ENCODE measurements around the gene ABCC5.

Gene ABCC5

GRCh38 chr3:183895296-183895695 lies 122.4 kb downstream of the ABCC5 start:
- TF ChIP-seq ZNF274 (IDR thresholded peaks at IDR 0.05; ENCODE audit: low read depth, low read length) (no peak), YY1 (IDR thresholded peaks at IDR 0.05; ENCODE audit: insufficient read depth, insufficient read length) (no peak), SUZ12 (IDR thresholded peaks at IDR 0.05; ENCODE audit: extremely low read depth, insufficient read depth, insufficient read length) (no peak)
- peaks cover 3% of the 10 kb centered on the region for H3K4me1 ChIP-seq (ENCODE audit: insufficient read depth, insufficient read length)

GRCh38 chr3:183892610-183893214 lies 125.0 kb downstream of the ABCC5 start:
- Histone ChIP-seq H3K4me1 (ENCODE audit: insufficient read depth, insufficient read length) (peaks cover 2% of the 10 kb centered on the region), H3K9ac (ENCODE audit: insufficient read length, low read depth) (no peak overlapping the region), H3K36me3 (ENCODE audit: insufficient read depth, insufficient read length, low read length) (no peaks in the 10 kb centered on the region), H3K9me3 (ENCODE audit: insufficient read depth, low read length) (no peaks in the 10 kb centered on the region), H3K4me3 (ENCODE audit: insufficient read length, low read depth) (no peak overlapping the region), H3K27me3 (ENCODE audit: insufficient read depth, insufficient read length) (peaks cover 4% of the 10 kb centered on the region)
- TF ChIP-seq ZNF274 (IDR thresholded peaks at IDR 0.05; ENCODE audit: low read depth, low read length) (no peak), YY1 (IDR thresholded peaks at IDR 0.05; ENCODE audit: insufficient read depth, insufficient read length) (no peak)
- no peak for DNase-seq (ENCODE audit: low read depth, low spot score)

More at GRCh38 chr3:183895296-183895695, 122.4 kb downstream of the ABCC5 start:
- no peaks in the 10 kb centered on the region for H3K27me3 ChIP-seq (ENCODE audit: insufficient read depth, insufficient read length)
- no peaks in the 10 kb centered on the region for H3K36me3 ChIP-seq (ENCODE audit: insufficient read depth, insufficient read length, low read length)
- no peak overlapping the region for H3K4me3 ChIP-seq (ENCODE audit: insufficient read length, low read depth)
- DNase-seq (ENCODE audit: low read depth, low spot score): peak; percentile 32
- H3K9me3 ChIP-seq (ENCODE audit: insufficient read depth, low read length): no peaks in the 10 kb centered on the region
- no peak overlapping the region for H3K9ac ChIP-seq (ENCODE audit: insufficient read length, low read depth)

GRCh38 chr3:183885766-183886165 lies 131.9 kb downstream of the ABCC5 start:
- no peaks in the 10 kb centered on the region for H3K9me3 ChIP-seq (ENCODE audit: insufficient read depth, low read length)
- TF ChIP-seq ZNF274 (IDR thresholded peaks at IDR 0.05; ENCODE audit: low read depth, low read length): no peak
- TF ChIP-seq SUZ12 (IDR thresholded peaks at IDR 0.05; ENCODE audit: extremely low read depth, insufficient read depth, insufficient read length): no peak
- TF ChIP-seq YY1 (IDR thresholded peaks at IDR 0.05; ENCODE audit: insufficient read depth, insufficient read length): no peak
- peaks cover 4% of the 10 kb centered on the region for H3K36me3 ChIP-seq (ENCODE audit: insufficient read depth, insufficient read length, low read length)
- H3K4me1 ChIP-seq (ENCODE audit: insufficient read depth, insufficient read length): no peaks in the 10 kb centered on the region
- H3K9ac ChIP-seq (ENCODE audit: insufficient read length, low read depth): no peak overlapping the region
- H3K27me3 ChIP-seq (ENCODE audit: insufficient read depth, insufficient read length): peaks cover 5% of the 10 kb centered on the region
- no peak for DNase-seq (ENCODE audit: low read depth, low spot score)
- H3K4me3 ChIP-seq (ENCODE audit: insufficient read length, low read depth): no peak overlapping the region

DNA sequence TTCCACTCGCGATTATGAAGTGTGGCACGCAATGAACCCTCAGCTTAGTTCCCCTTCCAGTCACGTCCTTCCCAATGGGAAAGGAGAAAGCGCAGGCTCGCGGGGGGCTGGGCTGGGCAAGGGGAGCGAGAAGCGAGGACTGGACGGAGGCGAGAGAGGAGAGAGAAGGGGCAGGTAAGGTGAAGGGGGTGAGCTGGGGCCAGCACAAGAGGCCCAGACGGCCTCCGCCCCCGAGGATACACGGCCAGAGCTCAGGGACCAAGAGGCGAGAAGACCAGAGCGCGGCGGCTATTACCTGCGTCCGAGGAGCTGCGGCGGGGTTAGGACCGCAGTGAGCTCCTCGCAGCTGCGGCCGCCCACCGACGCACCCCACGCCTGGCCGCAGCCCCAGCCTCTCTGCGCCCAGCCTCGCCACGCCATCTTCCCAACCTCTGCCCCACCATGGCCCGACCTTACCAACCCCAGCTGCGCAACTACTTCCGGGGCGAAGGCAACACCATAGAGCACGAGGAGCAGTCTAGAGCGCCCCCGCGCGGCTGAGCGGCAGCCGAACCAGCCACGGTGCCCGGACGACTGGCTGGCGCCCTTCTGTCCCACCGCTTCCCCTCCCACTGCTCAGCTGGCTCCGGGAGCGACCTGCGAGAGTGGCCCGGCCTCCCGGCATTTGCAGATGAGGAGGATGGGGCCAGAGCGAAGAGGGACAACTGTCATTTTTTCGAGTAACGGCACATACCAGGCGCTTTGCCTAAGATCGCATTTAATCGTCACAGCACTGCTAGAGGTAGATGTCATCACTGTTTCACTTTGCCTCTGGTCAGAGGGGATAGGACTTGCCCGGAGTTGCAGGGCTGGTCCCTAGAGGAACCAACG lies 133.0 kb downstream of the ABCC5 start, which contains the start of gene PARL:
Gene PARL, minus strand, starts transcription at position 454 of the 870 bp plus-strand sequence. Its CDS starts 34 bp downstream, at position 420.
- H3K4me3 ChIP-seq (ENCODE audit: insufficient read length, low read depth): peak within 1 kb of the TSS; percentile 95
- no peaks in the 10 kb centered on the region for H3K9me3 ChIP-seq (ENCODE audit: insufficient read depth, low read length)
- TF ChIP-seq ZNF274 (IDR thresholded peaks at IDR 0.05; ENCODE audit: low read depth, low read length): no peak
- TF ChIP-seq YY1 (IDR thresholded peaks at IDR 0.05; ENCODE audit: insufficient read depth, insufficient read length): peak; percentile 74
- H3K36me3 ChIP-seq (ENCODE audit: insufficient read depth, insufficient read length, low read length): peaks cover 13% of the 10 kb centered on the region
- H3K27me3 ChIP-seq (ENCODE audit: insufficient read depth, insufficient read length): peaks cover 5% of the 10 kb centered on the region
- H3K9ac ChIP-seq (ENCODE audit: insufficient read length, low read depth): peak within 1 kb of the TSS; percentile 99
- DNase-seq (ENCODE audit: low read depth, low spot score): peak; percentile 89
- H3K4me1 ChIP-seq (ENCODE audit: insufficient read depth, insufficient read length): no peaks in the 10 kb centered on the region

- H3K4me1 ChIP-seq (ENCODE audit: insufficient read depth, insufficient read length): no peaks in the 10 kb centered on the region
- H3K9me3 ChIP-seq (ENCODE audit: insufficient read depth, low read length): no peaks in the 10 kb centered on the region
- H3K36me3 ChIP-seq (ENCODE audit: insufficient read depth, insufficient read length, low read length): peaks cover 14% of the 10 kb centered on the region
- DNase-seq (ENCODE audit: low read depth, low spot score): no peak
- peak overlapping the region; percentile 95 for H3K4me3 ChIP-seq (ENCODE audit: insufficient read length, low read depth)
- peak overlapping the region; percentile 99 for H3K9ac ChIP-seq (ENCODE audit: insufficient read length, low read depth)
- peaks cover 5% of the 10 kb centered on the region for H3K27me3 ChIP-seq (ENCODE audit: insufficient read depth, insufficient read length)
- TF ChIP-seq SUZ12 (IDR thresholded peaks at IDR 0.05; ENCODE audit: extremely low read depth, insufficient read depth, insufficient read length) (no peak), ZNF274 (IDR thresholded peaks at IDR 0.05; ENCODE audit: low read depth, low read length) (no peak), YY1 (IDR thresholded peaks at IDR 0.05; ENCODE audit: insufficient read depth, insufficient read length) (no peak)
These were observed 133.6 kb downstream of the ABCC5 start for GRCh38 chr3:183884097-183884426.

GRCh38 chr3:183883291-183884096 lies 134.2 kb downstream of the ABCC5 start:
- Histone ChIP-seq H3K27me3 (ENCODE audit: insufficient read depth, insufficient read length) (peaks cover 5% of the 10 kb centered on the region), H3K4me3 (ENCODE audit: insufficient read length, low read depth) (peak overlapping the region; percentile 95), H3K9ac (ENCODE audit: insufficient read length, low read depth) (peak overlapping the region; percentile 99), H3K9me3 (ENCODE audit: insufficient read depth, low read length) (no peaks in the 10 kb centered on the region), H3K4me1 (ENCODE audit: insufficient read depth, insufficient read length) (no peaks in the 10 kb centered on the region), H3K36me3 (ENCODE audit: insufficient read depth, insufficient read length, low read length) (peaks cover 19% of the 10 kb centered on the region)
- no peak for DNase-seq (ENCODE audit: low read depth, low spot score)
- TF ChIP-seq ZNF274 (IDR thresholded peaks at IDR 0.05; ENCODE audit: low read depth, low read length) (no peak), YY1 (IDR thresholded peaks at IDR 0.05; ENCODE audit: insufficient read depth, insufficient read length) (no peak), SUZ12 (IDR thresholded peaks at IDR 0.05; ENCODE audit: extremely low read depth, insufficient read depth, insufficient read length) (no peak)

DNA sequence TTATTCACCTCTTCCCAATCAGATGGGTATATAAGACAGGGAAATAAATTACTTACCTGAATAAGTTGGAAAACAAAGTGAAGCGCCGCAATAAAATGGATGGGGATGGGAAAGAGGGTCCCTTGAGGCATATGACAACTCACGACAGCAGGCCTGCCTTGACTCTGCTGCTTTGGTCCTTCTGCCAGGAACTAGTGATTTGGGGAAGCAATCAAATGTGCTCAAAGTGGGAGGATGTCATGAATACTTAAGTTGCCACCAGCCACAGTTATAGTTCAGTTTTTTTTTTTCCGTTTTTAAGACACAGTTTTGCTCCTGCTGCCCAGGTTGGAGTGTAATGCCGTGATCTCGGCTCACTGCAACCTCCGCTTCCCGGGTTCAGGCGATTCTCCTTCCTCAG lies 137.6 kb downstream of the ABCC5 start:
- no peak overlapping the region for H3K4me3 ChIP-seq (ENCODE audit: insufficient read length, low read depth)
- H3K36me3 ChIP-seq (ENCODE audit: insufficient read depth, insufficient read length, low read length): peaks cover 36% of the 10 kb centered on the region
- H3K4me1 ChIP-seq (ENCODE audit: insufficient read depth, insufficient read length): no peaks in the 10 kb centered on the region
- no peak overlapping the region for H3K9ac ChIP-seq (ENCODE audit: insufficient read length, low read depth)
- H3K27me3 ChIP-seq (ENCODE audit: insufficient read depth, insufficient read length): no peaks in the 10 kb centered on the region
- H3K9me3 ChIP-seq (ENCODE audit: insufficient read depth, low read length): no peaks in the 10 kb centered on the region
- no peak for DNase-seq (ENCODE audit: low read depth, low spot score)
- no peak for TF ChIP-seq ZNF274 (IDR thresholded peaks at IDR 0.05; ENCODE audit: low read depth, low read length)
- no peak for TF ChIP-seq YY1 (IDR thresholded peaks at IDR 0.05; ENCODE audit: insufficient read depth, insufficient read length)
- no peak for TF ChIP-seq SUZ12 (IDR thresholded peaks at IDR 0.05; ENCODE audit: extremely low read depth, insufficient read depth, insufficient read length)

Data from NT2/D1 (cell line).